Aortic smooth muscle cell (primary cell): ENCODE data around the gene FAM25A. TPM values are rescaled to one million over a fixed set of nuclear protein-coding genes. Genes with fewer than 3 reads are reported as not detected.

ENCODE experiments used
- total RNA-seq: library from RNA; depleted of rRNA; stranded (reverse); fragments of >200 nt; gene quantifications from 2 replicates; pipeline ENCODE4 v1.2.3, GENCODE V29; 2014

The FAM25A gene
- not detected in 2 replicates for total RNA-seq

DNA sequence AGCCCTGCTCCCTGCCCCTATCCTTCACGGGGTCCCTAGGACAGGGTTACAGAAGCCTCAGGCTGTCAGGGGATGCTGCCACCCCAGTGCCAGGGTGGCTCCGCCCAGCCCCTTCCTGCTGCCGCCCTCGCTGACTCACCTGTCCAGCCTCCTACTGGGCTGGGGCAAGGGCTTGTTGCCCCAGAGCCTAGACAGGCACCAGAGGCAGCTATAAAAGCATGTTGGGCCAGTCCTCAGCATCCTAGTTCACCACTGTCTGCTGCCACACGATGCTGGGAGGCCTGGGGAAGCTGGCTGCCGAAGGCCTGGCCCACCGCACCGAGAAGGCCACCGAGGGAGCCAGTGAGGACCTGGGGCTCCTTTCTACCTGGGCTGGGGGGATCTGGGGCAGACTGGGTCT lies at the start of gene FAM25A:
Gene FAM25A (plus strand): TSS at position 239 of the 400 bp plus-strand sequence. CDS start 31 bp downstream, at position 270.

Other genes with a start within 250 kb of the FAM25A start
- 12.5 and 13.2 TPM in 2 replicates for gene MMRN2, start 62.7 kb upstream of the FAM25A start, total RNA-seq
- 74.4 and 98.7 TPM in 2 replicates for gene SNCG, start 61.7 kb upstream of the FAM25A start, total RNA-seq
- 854 and 936 TPM in 2 replicates for gene ADIRF, start 51.8 kb upstream of the FAM25A start, total RNA-seq
- gene GLUD1, start 74.5 kb downstream of the FAM25A start, total RNA-seq, result 369 and 486 TPM in 2 replicates
- 32.4 and 32.6 TPM in 2 replicates for gene SHLD2, start 74.9 kb downstream of the FAM25A start, total RNA-seq
- gene NUTM2A, start 205.2 kb downstream of the FAM25A start, total RNA-seq, result 0.19 and 0.40 TPM in 2 replicates